ENCODE results near the gene CPNE1.
"Not testable (repeated sequence)": the region's sequence is repeated elsewhere in the genome, so short reads cannot be mapped to it uniquely, and the experiment has no call there.

Gene CPNE1

GRCh38 chr20:35698298-35699126 lies 33.8 kb upstream of the CPNE1 start:
- DNase-seq (ENCODE audit: low spot score): peak; percentile 34

GRCh38 chr20:35697696-35698297 lies 33.1 kb upstream of the CPNE1 start:
- DNase-seq (ENCODE audit: low spot score): no peak

GRCh38 chr20:35695978-35696377 lies 31.3 kb upstream of the CPNE1 start:
- DNase-seq (ENCODE audit: low spot score): no peak

GRCh38 chr20:35695245-35695749 lies 30.6 kb upstream of the CPNE1 start:
- DNase-seq (ENCODE audit: low spot score): no peak

GRCh38 chr20:35690265-35690664 lies 25.6 kb upstream of the CPNE1 start:
- DNase-seq (ENCODE audit: low spot score): no peak

- DNase-seq (ENCODE audit: low spot score): not testable (repeated sequence)
Measured at GRCh38 chr20:35686872-35687271, 22.2 kb upstream of the CPNE1 start.

GRCh38 chr20:35685368-35685767 lies 20.7 kb upstream of the CPNE1 start:
- DNase-seq (ENCODE audit: low spot score): not testable (repeated sequence)

- DNase-seq (ENCODE audit: low spot score): no peak
Measured at GRCh38 chr20:35681960-35682359, 17.3 kb upstream of the CPNE1 start.

- DNase-seq (ENCODE audit: low spot score): no peak
Measured at GRCh38 chr20:35680452-35681183, 15.9 kb upstream of the CPNE1 start.

- no peak for DNase-seq (ENCODE audit: low spot score)
Measured at GRCh38 chr20:35674921-35675320, 10.2 kb upstream of the CPNE1 start.

GRCh38 chr20:35673884-35674283 lies 9.2 kb upstream of the CPNE1 start:
- no peak for DNase-seq (ENCODE audit: low spot score)

- DNase-seq (ENCODE audit: low spot score): no peak
Measured at GRCh38 chr20:35669681-35670080, 5.0 kb upstream of the CPNE1 start.

GRCh38 chr20:35669221-35669620 lies 4.5 kb upstream of the CPNE1 start:
- DNase-seq (ENCODE audit: low spot score): no peak

- DNase-seq (ENCODE audit: low spot score): no peak
Measured at GRCh38 chr20:35665949-35666288, 1.2 kb upstream of the CPNE1 start.

GRCh38 chr20:35663516-35664465 lies 909 bp downstream of the CPNE1 start:
- peak; percentile 51 for DNase-seq (ENCODE audit: low spot score)

GRCh38 chr20:35662551-35662950 lies 2.1 kb downstream of the CPNE1 start:
- DNase-seq (ENCODE audit: low spot score): no peak

- no peak for DNase-seq (ENCODE audit: low spot score)
Measured at GRCh38 chr20:35661908-35662307, 2.8 kb downstream of the CPNE1 start.

GRCh38 chr20:35661053-35661452 lies 3.6 kb downstream of the CPNE1 start:
- DNase-seq (ENCODE audit: low spot score): no peak

- no peak for DNase-seq (ENCODE audit: low spot score)
Measured at GRCh38 chr20:35660122-35660937, 4.4 kb downstream of the CPNE1 start.

GRCh38 chr20:35657271-35657670 lies 7.4 kb downstream of the CPNE1 start:
- no peak for DNase-seq (ENCODE audit: low spot score)

GRCh38 chr20:35654415-35654814 lies 10.3 kb downstream of the CPNE1 start:
- no peak for DNase-seq (ENCODE audit: low spot score)

Measured in iPS-NIHi11 (cell line).